ENCODE results near the gene CDH9.

The CDH9 gene, protein sequence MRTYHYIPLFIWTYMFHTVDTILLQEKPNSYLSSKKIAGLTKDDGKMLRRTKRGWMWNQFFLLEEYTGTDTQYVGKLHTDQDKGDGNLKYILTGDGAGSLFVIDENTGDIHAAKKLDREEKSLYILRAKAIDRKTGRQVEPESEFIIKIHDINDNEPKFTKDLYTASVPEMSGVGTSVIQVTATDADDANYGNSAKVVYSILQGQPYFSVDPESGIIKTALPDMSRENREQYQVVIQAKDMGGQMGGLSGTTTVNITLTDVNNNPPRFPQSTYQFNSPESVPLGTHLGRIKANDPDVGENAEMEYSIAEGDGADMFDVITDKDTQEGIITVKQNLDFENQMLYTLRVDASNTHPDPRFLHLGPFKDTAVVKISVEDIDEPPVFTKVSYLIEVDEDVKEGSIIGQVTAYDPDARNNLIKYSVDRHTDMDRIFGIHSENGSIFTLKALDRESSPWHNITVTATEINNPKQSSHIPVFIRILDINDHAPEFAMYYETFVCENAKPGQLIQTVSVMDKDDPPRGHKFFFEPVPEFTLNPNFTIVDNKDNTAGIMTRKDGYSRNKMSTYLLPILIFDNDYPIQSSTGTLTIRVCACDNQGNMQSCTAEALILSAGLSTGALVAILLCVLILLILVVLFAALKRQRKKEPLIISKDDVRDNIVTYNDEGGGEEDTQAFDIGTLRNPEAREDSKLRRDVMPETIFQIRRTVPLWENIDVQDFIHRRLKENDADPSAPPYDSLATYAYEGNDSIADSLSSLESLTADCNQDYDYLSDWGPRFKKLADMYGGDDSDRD

DNA sequence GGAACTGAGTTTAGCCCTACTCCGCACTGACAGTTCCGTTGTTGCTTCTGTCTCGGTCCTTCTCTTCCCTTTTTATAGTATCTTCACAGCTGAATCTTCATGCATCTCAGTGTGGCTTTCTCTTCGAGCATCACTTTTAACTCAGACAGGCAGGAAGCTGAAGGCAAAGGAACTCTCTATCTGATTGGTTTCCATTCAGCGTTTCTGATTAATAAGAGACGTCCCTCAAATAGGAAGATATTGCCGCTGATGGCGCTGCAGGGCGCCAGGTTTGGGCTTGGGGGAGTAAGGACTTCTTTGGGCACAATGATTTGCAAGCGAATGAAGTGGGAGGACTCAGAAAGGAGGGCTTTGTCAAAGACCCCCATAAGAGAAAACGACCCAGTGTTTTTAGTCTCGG, at the start of gene CDH9:
CDH9 (minus strand) TSS at position 111 of the 400 bp plus-strand sequence. CDS start 50,253 bp downstream, outside the sequence.
- no peak for DNase-seq (ENCODE audit: low read depth in 2 of 2)

DNA sequence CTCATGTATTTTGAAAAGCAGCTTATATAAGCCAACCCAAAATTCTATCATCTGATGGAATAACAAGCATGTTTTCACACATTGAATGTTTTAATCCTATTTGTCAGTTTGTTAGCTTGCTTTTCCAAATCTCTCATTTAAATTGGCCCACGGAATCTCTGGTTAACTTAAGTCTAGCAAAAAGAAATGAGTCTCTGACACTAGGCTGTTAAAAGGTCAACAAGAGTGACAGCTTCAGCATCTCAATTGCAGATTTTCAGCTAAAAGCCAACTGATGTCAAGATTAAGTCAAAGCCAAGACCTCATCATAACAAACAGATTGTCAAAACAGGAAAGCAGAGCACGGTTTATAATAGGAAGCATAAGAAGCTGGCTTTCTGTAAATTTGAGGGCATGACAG, 49.4 kb upstream of the CDH9 start:
- no peak for DNase-seq (ENCODE audit: low read depth in 2 of 2)

DNA sequence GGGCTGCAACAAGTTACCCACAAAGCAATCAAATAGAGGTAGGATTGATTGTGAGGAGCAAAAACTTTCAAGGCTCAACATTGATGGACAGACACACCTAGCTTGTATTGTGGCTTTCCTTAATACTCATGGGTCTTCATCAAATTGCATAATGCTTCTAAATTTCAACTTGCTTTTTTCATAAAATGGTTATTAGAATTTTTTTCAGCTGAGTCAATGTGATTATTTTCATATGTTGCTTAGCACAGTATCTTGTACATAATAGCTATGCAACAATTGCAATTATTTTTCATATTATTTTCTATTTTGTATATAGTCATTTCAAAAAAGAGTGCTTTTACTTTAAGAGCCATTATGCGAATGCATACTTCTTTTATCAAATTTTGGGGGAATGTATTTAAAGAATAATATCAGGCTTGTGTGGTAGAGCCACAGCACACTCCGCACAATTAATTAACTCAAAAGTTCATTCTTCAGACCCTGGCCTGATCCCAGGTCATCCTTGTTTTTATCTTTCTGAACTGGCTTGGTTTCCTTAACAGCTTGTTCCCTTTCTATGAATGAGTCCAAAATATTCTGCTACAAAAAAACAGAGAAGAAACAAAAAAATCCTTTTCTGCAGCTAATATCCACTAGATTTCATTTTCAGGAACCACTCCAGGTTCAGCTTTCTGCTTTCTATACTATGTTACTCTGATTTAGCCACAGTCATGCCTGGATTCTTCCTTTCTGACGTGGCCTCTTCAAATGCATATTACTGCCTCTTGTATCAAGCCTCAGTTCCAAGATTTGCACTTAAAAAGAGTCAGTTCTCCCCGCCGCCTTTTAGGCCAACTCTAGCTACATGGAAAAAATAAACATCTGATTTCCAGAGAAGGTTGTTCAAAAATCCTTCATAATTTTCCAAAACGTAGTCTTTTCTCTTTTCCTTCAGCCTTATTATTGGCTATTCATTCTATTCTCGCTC, 45.3 kb upstream of the CDH9 start:
- no peak for DNase-seq (ENCODE audit: low read depth in 2 of 2)

DNA sequence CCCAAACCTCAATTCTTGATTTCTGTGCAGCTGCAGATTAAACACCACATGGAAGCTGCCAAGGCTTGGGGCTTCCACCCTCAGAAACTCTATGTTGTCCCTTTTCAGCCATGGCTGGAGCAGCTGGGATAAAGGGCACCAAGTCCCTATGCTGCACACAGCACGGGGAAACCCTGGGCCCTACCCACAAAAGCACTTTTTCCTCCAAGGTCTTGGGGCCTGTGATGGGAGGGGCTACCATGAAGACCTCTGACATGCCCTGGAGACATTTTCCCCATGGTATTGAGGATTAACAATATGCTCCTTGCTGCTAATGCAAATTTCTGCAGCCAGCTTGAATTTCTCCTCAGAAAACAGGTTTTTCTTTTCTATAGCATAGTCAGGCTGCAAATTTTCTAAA, 41.8 kb upstream of the CDH9 start:
- DNase-seq (ENCODE audit: low read depth in 2 of 2): no peak

DNA sequence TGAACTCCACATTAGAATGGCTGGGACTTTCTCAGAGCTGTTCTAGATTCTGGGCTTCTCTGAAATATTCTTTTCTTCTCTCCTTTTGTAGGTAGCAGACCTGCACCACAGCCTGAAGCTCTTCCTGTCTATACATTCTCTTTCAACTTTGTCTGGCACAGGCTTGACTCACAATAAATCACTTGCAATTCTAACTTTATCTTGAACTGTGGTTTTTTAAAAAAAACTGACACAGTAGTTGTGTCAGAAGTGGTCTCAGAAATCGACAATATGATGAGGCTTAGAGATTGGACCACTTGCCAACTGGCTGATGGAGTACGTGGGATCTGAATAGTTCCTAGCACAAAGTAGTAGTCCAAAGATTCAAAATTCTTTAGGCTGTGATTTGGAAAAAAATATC, 24.1 kb upstream of the CDH9 start:
- DNase-seq (ENCODE audit: low read depth in 2 of 2): no peak

DNA sequence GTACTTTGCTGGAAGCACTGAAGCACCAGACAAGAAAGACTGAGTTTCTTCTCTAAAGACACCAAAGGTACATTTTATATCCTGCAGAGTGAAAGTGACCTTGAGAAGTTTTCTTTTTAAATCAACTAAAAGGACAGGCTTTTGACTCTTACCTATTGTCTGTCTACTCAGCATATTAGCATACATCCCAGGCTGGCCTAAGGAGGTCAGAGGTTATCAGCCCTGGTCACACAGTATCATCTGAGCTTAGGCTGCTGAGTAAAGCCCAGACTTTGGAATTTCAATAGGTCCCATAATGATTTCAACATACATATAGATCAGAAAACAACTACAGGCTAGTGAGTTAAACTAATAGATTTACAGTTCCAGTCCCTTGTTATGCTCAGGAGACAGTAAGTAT, 10.1 kb upstream of the CDH9 start:
- no peak for DNase-seq (ENCODE audit: low read depth in 2 of 2)

DNA sequence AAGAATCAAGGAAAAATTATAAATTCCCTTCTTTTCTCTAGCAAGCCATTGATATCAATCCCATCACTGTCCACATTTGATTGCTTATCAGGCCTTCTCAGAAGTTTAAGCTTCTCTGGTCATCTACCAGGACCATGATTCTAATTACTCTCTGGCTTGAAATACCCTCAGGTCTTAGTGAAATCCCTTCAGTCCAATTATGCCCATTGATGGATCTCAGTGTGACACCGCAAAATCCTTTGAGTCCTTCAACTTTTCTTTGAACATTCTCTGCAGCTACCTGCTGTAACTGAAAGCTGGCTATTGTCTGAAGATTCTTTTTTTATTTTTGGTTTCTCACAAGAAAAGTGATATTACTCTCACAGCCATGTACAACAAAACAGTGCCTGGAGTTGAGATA, 3.0 kb upstream of the CDH9 start:
- no peak for DNase-seq (ENCODE audit: low read depth in 2 of 2)

DNA sequence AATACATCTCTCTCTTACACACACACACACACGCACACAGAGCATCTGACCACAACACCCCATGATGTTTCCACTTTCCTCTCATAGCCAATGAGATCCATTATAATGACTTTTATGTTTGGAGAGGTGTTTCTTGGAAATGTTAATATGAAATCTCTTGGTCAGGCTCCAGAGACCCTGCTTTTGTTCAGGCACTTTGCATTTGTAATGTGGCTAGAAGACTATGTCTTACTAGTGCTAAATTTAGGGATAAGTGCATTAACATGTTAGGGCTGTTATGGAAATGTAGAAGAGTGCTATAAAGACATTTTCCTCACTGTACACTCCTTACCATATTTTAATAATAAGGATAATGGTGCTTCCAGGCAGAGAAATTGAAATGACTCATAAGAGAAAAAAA, 3.8 kb downstream of the CDH9 start:
- no peak for DNase-seq (ENCODE audit: low read depth in 2 of 2)

DNA sequence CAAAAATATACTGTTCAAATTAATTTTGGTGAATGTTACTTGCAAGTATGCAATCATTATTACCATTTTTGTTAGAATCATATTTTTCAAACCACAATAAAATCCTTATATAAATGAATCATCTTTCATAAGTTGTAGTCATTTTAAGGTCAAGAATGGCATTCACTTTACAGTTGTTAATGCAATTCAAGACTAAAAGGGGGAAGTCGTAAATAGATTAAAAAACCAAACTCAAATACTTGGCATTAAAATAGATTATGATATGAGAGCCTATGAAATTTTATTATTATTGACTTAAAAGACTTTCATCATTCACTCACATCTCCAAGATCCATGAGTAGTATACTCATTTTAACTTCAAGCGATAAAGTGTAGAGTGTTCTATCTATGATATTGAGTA, 11.6 kb downstream of the CDH9 start:
- DNase-seq (ENCODE audit: low read depth in 2 of 2): no peak

DNA sequence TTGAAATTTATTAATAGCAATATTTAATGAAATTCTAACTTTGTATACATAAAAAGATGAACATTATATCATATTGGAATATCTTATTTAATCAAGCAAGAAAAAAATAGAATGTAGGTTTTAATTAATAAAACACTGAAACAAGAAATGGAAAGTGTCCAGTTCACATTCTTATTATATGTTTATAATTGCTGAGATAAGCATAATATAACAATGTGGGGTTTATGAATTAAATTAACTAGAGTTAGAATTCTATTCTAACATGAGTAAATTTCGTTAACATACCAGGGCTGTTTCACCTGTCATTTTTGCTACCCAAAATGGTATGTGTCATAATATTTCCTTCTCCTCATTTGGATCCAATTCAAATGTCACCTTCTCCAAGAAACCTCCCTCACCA, 12.3 kb downstream of the CDH9 start:
- DNase-seq (ENCODE audit: low read depth in 2 of 2): no peak

DNA sequence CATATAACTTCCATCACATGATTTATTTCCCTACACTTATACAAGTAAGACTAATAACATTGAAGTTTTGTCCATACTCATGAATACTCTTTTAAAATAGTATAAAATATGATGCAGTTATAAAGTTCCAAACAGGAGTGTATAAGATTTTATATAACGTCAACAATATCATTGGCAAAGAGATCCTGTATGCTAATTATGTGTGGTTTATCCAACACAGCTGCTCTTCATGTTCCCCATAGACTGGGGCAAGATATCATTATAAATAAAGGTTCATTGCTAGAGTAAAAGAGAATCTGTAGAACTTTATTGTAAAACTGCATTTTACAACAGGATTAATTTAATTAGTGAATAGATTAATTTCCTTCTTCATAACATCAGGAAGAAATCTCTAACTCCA, 16.9 kb downstream of the CDH9 start:
- DNase-seq (ENCODE audit: low read depth in 2 of 2): no peak

DNA sequence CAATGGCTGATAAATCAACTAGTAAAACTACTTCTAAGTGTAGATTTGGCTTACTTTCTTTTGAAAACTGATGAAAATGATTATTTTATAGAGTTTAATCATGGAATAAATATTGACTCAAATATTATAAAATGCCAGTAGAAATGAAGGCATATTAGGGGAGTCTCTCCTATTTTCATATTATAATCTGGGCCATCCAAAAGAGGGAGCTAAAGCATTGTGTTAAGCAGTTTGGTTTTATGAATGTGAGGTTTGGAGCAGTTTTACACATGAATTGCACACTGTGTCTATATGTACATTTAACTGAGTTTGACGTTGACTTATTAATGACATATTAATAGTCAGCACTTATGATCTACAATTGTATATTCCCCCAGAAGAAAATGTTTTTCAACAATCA, 17.4 kb downstream of the CDH9 start:
- no peak for DNase-seq (ENCODE audit: low read depth in 2 of 2)

DNA sequence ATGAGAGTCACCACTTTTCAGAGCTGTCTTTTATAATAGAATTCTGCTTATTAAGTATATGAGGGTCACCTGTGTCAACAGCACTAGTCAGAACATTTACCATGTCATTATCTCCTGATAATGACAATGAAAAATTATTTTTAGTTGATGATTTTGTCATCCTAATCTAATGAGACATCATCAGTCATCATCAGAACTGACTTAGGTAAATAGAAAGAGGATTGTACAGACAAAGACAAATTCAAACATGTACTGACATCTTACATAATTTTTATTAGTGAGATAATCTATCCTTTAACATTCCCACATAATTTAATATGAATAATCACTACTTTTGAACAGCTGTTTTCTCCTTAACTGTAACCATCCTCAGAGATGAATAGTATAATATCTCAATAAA, 22.6 kb downstream of the CDH9 start:
- DNase-seq (ENCODE audit: low read depth in 2 of 2): no peak

DNA sequence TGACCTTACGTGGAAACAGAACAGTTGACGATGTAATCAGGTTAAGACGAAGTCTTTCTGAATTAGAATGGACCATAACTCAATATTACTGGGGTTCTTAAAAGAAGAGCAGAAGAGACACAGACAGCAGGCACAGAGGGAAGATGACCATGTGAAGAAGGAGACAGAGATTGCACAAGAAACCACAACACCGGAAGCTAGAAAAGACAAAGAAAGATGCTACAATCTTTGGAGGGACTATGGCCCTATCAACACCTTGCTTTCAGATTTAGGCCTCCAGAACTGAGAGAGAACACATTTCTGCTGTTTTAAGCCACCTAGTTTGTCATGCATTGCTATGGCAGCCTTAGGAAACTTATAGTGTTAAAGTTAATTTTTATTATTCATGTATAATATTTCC, 27.1 kb downstream of the CDH9 start:
- DNase-seq (ENCODE audit: low read depth in 2 of 2): no peak

DNA sequence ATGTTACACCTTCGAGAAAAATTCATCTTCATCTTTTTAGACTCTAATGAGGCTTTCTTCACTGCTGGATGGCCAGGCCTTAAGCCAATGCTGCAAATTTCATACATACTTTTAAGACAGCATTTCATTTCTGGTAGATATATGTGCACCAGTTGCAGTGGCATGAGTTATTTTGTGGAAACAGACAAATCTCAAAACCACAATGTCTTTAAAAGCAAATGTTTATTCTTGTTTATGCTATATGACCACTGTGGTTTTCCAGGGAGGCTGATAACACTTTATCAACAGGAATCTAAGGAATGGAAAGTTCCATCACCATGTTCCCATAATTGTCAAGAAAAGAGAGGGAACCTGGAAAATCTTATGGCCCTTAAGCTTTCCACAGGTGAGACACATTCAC, 27.7 kb downstream of the CDH9 start:
- DNase-seq (ENCODE audit: low read depth in 2 of 2): no peak

DNA sequence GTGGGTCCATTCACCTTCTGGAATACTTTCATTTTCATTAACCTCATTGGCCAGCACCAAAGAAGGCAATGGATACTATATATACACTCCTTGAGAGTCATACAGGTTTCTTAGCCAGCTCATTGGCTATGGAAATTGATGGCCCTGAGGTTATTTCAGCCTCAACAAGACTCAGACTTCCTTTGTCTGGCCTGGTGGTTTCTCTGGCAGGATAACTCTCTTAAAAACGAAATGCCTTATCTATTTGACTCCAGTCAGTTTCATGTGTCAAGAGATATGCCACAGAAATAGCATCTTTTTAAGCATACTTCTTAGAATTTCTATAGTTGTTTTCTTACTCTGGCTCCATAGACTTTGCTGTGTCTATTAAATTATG, 28.9 kb downstream of the CDH9 start:
- DNase-seq (ENCODE audit: low read depth in 2 of 2): no peak

DNA sequence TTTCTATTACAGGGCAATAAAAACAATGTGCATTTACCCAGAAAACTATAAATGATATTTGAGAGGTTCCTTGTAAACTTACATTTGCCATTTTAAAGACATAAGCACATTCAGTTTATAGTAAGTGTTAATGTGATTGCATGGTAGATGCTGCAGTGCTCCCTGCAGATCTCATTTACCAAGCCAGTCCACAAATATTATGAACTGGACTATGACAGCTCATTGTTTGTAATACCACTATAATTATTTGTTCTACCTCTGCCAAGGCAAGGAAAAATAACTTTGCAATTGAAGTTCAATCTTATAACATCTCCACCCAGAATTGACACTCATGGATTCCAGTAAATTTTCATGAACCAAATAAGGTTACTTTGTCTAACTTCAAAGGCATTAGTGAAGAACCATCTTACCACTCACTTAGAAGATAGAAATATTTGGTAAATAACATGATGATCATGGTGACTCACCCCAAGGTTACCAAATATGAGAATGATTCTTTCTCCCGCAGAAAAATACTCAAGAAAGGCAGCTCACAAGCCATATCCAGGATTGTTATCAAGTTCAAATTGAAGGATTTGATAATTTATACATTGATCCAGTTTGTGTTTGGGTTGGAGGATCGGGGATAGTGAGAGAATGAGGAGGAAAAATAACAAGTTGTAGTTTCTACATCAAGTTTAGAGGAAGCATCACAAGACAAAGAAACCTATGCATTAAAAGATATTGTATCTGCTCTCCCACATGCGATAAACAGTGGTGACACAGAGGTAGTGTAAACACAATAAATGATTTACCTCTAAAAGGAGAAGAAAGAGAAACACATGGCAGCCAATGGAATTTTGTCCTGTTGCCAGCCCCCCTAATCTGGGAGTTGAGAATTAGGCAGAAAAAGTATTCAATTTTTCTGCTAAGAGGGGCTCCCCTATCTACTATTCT, 29.5 kb downstream of the CDH9 start:
- no peak for DNase-seq (ENCODE audit: low read depth in 2 of 2)

DNA sequence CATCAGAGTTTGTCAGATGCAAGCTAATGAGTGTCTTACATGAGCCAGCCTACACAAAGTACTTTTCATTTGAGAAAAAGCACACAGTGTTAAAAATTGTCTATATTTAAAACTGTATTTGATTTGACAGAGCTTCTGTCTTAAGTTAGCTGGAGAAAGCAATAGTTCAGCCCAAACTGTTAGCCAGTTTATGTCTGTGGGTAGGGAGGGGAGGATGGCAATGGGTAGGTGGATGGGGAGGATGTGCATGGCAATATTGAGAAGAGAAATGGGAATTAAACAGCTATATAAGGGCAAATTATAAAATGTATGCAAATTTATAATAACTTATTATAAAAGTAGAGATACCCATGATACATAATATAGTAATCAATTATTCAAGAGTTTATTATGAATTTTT, 31.3 kb downstream of the CDH9 start:
- no peak for DNase-seq (ENCODE audit: low read depth in 2 of 2)

DNA sequence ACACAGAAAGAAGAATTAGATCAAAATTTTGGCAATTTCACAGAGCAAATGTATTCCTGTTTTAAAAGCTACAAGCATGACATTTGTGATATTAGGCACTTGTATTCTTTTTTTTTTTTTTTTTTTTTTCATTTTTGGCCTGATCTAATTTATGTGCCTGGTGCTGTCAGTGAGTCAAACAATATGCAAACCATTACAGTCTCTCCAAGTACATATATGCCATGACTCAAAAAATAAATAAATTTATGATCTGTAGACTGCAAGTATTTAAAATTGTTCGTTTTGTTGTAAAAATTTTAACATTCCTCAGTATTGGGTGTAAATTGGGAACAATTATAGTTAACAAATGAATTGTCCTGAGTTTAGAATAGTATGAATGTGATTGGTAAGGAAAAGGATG, 51.4 kb downstream of the CDH9 start:
- no peak for DNase-seq (ENCODE audit: low read depth in 2 of 2)

DNA sequence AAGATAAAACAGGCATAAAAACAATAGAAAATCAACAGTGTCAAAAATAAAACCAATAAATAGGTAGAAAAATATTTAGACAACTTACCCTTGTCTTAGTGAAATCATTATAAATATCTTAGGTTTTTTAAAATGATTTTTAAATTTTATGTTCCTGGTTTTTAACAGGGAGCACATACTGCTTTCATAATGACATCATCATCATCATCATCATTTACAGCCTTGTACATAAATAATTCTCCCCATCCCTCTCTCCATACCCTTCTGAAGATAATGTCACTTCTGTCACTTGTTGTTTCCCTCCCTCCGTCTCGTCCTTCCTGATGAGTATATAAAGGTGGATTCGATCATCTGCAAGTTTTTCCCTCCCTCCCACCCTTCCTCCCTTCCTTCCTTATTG, 56.6 kb downstream of the CDH9 start:
- DNase-seq (ENCODE audit: low read depth in 2 of 2): no peak

DNA sequence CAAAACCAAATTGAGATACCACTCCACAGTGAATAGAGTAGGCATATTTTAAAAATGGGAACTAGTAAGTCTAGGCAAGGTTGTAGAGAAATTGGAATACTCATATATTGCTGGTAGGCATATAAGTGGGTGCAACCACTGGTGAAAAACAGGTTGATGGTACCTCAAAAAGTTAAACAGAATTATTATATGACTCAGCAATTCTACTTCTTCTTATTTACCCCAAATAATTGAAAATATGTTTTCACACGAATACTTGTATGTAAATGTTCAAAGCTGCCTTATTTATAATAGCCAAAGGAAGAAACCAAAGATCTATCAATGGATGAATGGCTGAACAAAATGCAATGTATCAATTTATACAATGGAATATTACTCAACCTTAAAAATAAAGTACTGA, 79.1 kb downstream of the CDH9 start:
- DNase-seq (ENCODE audit: low read depth in 2 of 2): no peak
